NT2/D1 (cell line): ENCODE measurements around the gene CTBP2.

Experiments used
- SUZ12 ChIP-seq: IDR thresholded peaks from 2 replicates; pipeline ENCODE4 v1.6.1; 2011; ENCODE audit not compliant: insufficient read length, insufficient read depth; ENCODE audit errors: extremely low read depth
- YY1 ChIP-seq: IDR thresholded peaks from 2 replicates; pipeline ENCODE4 v1.6.1; 2011; ENCODE audit not compliant: insufficient read length, insufficient read depth
- ZNF274 ChIP-seq: IDR thresholded peaks from 2 replicates; pipeline ENCODE4 v1.6.1; 2011; ENCODE audit warnings: mild to moderate bottlenecking, low read depth, low read length

- TF ChIP-seq ZNF274: no peak
- no peak for TF ChIP-seq SUZ12
- TF ChIP-seq YY1: no peak
These were observed 205.1 kb downstream of the CTBP2 start for GRCh38 chr10:124955243-124955642.
